ENCODE measurements around the gene NQO1.

GRCh38 chr16:69745959-69746358 is 19.6 kb upstream of the NQO1 start:
- TF ChIP-seq, protein P1, sequence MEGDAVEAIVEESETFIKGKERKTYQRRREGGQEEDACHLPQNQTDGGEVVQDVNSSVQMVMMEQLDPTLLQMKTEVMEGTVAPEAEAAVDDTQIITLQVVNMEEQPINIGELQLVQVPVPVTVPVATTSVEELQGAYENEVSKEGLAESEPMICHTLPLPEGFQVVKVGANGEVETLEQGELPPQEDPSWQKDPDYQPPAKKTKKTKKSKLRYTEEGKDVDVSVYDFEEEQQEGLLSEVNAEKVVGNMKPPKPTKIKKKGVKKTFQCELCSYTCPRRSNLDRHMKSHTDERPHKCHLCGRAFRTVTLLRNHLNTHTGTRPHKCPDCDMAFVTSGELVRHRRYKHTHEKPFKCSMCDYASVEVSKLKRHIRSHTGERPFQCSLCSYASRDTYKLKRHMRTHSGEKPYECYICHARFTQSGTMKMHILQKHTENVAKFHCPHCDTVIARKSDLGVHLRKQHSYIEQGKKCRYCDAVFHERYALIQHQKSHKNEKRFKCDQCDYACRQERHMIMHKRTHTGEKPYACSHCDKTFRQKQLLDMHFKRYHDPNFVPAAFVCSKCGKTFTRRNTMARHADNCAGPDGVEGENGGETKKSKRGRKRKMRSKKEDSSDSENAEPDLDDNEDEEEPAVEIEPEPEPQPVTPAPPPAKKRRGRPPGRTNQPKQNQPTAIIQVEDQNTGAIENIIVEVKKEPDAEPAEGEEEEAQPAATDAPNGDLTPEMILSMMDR (IDR thresholded peaks at IDR 0.05; ENCODE audit: insufficient read depth, low read length, poor library complexity, severe bottlenecking), result no peak
- no peak for TF ChIP-seq EZH2phosphoT487 (conservative IDR thresholded peaks at IDR 0.05; ENCODE audit: low read length)
